HG03457 (cell line): ENCODE data around the gene MED15.

Source experiments
- ATAC-seq: cut with Tn5 transposase; IDR thresholded peaks from one replicate; pipeline ENCODE4 v1.9.1; 2021; ENCODE audit warnings: moderate number of reproducible peaks; ENCODE audit not compliant: unreplicated experiment

The MED15 gene

GRCh38 chr22:20509344-20510047, 2.1 kb downstream of the MED15 start:
- ATAC-seq = no peak

- ATAC-seq = no peak
Measured at GRCh38 chr22:20510811-20511577, 3.6 kb downstream of the MED15 start.

- ATAC-seq = no peak
Measured at GRCh38 chr22:20511578-20512229, 4.3 kb downstream of the MED15 start.

- ATAC-seq = no peak
Measured at GRCh38 chr22:20514658-20515406, 7.4 kb downstream of the MED15 start.

GRCh38 chr22:20516399-20516798, 9.0 kb downstream of the MED15 start:
- no peak for ATAC-seq

- ATAC-seq = no peak
Measured at GRCh38 chr22:20517422-20517821, 10.0 kb downstream of the MED15 start.

GRCh38 chr22:20517841-20518592, 10.6 kb downstream of the MED15 start:
- ATAC-seq = no peak

GRCh38 chr22:20519558-20519957, 12.1 kb downstream of the MED15 start:
- ATAC-seq = no peak

GRCh38 chr22:20520093-20520511, 12.7 kb downstream of the MED15 start:
- ATAC-seq = no peak

- no peak for ATAC-seq
Measured at GRCh38 chr22:20522134-20523004, 15.0 kb downstream of the MED15 start.

GRCh38 chr22:20523086-20523983, 15.9 kb downstream of the MED15 start:
- no peak for ATAC-seq

GRCh38 chr22:20524004-20524481, 16.6 kb downstream of the MED15 start:
- no peak for ATAC-seq

GRCh38 chr22:20525048-20525447, 17.6 kb downstream of the MED15 start:
- ATAC-seq = no peak

- ATAC-seq = no peak
Measured at GRCh38 chr22:20526305-20526627, 18.9 kb downstream of the MED15 start.

- no peak for ATAC-seq
Measured at GRCh38 chr22:20526628-20527355, 19.4 kb downstream of the MED15 start.

GRCh38 chr22:20528405-20528978, 21.1 kb downstream of the MED15 start:
- no peak for ATAC-seq

- ATAC-seq = no peak
Measured at GRCh38 chr22:20530368-20531153, 23.2 kb downstream of the MED15 start.
